Cardiac fibroblast (primary cell): ENCODE measurements around the gene RNF130.

Source experiments
- DNase-seq, 2 donors: peaks; one replicate each; pipeline versions ENCODE4 v3.0.0 to v3.0.0-alpha.2; 2010; ENCODE audit warnings: low read depth in 2 of 2
- H3K4me3 ChIP-seq, 2 donors: replicated peaks in 1 of 2; 1 replicate in 1 of 2; 2 replicates in 1 of 2; pipeline ENCODE4 v1.5.1; 2011; ENCODE audit warnings: low read depth in 2 of 2, low read length in 2 of 2, mild to moderate bottlenecking in 2 of 2, moderate library complexity in 1 of 2
- TF ChIP-seq, protein P1 (sequence below): IDR thresholded peaks from one replicate; pipeline ENCODE4 v1.5.1; 2011; ENCODE audit warnings: low read depth, mild to moderate bottlenecking, low read length, inconsistent platforms

RNF130 gene

DNA sequence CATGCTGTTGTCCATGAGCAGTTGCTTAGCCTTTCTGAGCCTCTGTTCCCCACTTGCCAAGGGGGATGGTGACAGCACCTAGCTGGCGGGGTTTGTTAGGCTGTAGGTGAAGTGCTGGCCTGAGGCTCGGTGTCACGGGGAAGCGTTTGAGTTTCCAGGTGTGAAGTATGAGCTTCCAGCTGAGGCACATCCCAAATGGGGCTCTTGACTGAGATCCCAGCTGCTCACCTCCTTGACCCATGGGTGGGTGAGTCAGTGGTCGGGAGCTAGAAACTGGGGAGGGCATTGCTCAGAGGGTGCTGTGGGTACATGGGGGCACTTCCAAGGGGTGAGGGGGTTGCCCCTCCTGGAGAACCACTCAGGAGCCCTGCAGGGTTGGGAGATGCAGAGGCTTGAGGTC is 26.4 kb upstream of the RNF130 start:
- TF ChIP-seq, protein P1, sequence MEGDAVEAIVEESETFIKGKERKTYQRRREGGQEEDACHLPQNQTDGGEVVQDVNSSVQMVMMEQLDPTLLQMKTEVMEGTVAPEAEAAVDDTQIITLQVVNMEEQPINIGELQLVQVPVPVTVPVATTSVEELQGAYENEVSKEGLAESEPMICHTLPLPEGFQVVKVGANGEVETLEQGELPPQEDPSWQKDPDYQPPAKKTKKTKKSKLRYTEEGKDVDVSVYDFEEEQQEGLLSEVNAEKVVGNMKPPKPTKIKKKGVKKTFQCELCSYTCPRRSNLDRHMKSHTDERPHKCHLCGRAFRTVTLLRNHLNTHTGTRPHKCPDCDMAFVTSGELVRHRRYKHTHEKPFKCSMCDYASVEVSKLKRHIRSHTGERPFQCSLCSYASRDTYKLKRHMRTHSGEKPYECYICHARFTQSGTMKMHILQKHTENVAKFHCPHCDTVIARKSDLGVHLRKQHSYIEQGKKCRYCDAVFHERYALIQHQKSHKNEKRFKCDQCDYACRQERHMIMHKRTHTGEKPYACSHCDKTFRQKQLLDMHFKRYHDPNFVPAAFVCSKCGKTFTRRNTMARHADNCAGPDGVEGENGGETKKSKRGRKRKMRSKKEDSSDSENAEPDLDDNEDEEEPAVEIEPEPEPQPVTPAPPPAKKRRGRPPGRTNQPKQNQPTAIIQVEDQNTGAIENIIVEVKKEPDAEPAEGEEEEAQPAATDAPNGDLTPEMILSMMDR = no peak
- H3K4me3 ChIP-seq = no peak overlapping the region
- no peak for DNase-seq

DNA sequence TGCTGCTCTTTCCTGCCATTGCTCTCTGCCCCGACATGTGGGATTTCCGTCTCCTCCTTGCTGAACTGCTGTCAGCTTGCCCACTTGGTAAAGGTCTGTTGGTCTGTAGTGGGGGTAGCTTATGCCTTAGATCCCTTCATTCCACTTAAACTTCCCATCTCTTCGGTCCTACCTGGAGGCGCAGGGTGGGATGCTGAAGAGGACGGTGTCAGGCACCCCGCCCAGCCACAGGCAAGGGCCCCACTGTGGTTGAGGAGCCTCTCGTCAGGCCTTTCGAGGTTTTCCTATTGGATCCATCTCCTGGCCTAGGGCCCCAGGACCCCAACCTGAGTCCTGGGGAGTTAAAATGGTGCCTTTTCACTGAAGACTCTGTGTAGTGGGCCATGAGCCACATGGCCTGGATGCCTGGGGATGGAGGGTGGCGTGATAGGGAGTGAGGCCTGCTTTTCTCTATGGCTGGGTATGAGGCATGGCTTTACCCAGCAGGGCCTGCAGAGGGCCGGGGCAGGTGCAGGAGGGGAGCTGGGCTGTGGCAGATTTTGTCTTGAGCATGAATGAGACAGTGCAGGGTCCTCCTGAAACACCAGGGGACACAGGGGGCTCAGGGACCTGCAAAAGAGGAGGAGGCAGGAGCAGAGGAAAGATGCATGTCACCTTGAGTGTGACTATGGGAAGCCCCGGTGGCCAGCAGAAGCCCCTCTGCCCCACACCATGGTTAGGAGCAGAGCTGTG is 25.8 kb upstream of the RNF130 start:
- no peak overlapping the region for H3K4me3 ChIP-seq
- no peak for DNase-seq
- TF ChIP-seq, protein P1 = no peak

DNA sequence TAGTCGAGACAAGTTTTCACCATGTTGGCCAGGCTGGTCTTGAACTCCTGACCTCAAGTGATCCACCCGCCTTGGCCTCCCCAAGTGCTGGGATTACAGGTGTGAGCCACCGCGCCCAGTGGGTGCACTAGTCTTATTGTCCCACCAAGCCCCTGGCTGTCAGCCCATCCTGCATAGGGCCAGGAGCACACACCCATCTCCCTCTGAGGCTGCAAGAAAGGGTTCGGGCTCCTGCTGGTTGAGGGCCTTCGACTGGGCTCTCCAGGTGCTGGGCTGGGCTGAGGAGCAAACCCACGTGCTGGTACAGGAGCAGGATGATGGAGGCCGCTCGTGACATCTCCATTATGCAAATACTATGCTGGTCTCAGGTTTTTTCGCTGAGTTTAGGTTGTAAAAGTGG is 25.1 kb upstream of the RNF130 start:
- H3K4me3 ChIP-seq = no peak overlapping the region
- DNase-seq = no peak
- TF ChIP-seq, protein P1 = no peak

DNA sequence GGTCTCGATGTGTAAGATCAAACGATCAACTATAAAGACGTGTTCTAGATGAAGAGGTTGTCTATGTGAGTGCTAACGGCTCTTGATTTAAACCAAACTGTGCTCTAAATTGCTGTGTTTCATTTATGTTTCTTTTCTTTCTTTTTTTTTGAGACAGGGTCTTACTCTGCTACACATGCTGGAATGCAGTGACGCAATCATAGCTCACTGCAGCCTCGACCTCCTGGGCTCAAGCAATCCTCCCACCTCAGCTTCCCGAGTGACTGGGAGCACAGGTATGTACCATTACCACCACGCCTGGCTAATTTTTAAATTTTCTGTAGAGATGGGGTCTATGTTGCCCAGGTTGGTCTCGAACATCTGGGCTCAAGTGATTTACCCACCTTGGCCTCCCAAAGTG is 24.0 kb upstream of the RNF130 start:
- DNase-seq = peak in 1 of 2 donors; percentile 7
- no peak overlapping the region for H3K4me3 ChIP-seq
- TF ChIP-seq, protein P1 = no peak

DNA sequence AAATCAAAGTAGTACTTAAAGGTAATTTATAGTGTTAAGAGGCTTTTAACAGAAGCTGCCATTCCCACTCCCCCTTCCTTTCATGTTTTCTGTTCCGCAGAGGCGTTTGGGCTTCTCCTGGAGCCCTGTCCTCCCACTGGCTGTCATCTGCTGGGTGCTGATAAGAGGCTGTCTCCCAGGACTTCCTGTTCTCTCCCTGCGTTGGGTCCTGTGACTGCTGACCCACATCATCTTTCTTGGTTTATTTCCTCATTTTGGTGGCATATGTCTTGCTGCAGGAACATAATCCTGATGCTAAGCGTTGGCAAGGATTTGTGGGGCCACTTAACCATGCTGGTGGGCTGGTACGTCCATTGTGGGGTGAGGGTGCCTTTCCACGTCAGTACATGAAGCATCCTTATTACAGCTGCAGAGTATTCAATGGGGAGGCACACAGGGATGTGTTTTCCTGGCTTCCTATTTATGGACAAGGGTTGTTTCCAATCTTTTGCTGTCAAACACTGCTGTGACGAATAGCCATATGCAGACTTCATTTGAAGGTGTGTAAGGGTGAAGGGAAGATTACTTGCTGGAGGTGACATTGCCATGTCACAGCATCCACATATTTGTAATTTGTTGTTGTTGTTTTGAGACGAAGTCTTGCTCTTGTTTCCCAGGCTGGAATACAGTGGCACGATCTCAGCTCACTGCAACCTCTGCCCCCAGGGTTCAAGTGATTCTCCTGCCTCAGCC is 22.3 kb upstream of the RNF130 start:
- no peak overlapping the region for H3K4me3 ChIP-seq
- DNase-seq = no peak
- TF ChIP-seq, protein P1 = no peak

DNA sequence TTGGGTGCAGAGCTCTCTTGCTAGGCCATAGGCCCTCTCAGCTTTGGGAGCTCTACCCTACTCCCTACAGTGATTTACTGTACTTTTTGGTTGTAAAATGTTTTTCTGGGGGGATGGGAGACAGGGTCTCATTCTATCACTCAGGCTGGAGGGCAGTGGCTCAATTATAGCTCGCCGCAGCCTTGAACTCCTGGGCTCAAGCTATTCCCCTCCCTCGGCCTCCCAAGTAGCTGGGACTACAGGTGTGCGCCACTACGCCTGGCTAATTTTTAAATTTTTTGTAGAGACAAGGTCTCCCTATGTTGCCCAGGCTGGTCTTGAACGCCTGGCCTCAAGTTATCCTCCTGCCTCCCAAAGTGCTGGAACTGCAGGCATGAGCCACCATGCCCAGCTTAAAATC is 21.7 kb upstream of the RNF130 start:
- H3K4me3 ChIP-seq = no peak overlapping the region
- TF ChIP-seq, protein P1 = no peak
- no peak for DNase-seq
